Heart right ventricle (tissue), 16 donors: Measurements from ENCODE around the gene BMERB1. TPM values are rescaled to one million over a fixed set of nuclear protein-coding genes. Genes with fewer than 3 reads are reported as not detected.

Experiments used
- ATAC-seq, 8 donors: fragments of 200-7000 bp; cut with Tn5 transposase; one replicate each; pipeline ENCODE4 v1.9.1; 2020; ENCODE audit warnings: mild to moderate bottlenecking in 8 of 8, moderate library complexity in 8 of 8, moderate number of reproducible peaks in 1 of 8
- DNase-seq, 2 donors: peaks; one replicate each; pipeline ENCODE4 v3.0.0-alpha.2; 2020
- H3K27ac ChIP-seq, 10 donors: fragments of 200-600 bp; sonication (generic) in 2 of 10; one replicate each; pipeline versions ENCODE4 v1.5.0 to v1.8.0; 2020 to 2022; ENCODE audit warnings: mild to moderate bottlenecking in 3 of 10
- H3K27me3 ChIP-seq, 7 donors: fragments of 200-600 bp; one replicate each; pipeline ENCODE4 v1.8.0; 2021 to 2022; ENCODE audit warnings: mild to moderate bottlenecking in 2 of 7
- H3K36me3 ChIP-seq, 9 donors: fragments of 200-600 bp; sonication (generic) in 1 of 9; one replicate each; pipeline versions ENCODE4 v1.5.0 to v1.8.0; 2020 to 2022; ENCODE audit warnings: mild to moderate bottlenecking in 2 of 9
- H3K4me1 ChIP-seq, 9 donors: fragments of 200-600 bp; sonication (generic) in 1 of 9; one replicate each; pipeline versions ENCODE4 v1.5.0 to v1.8.0; 2020 to 2022; ENCODE audit warnings: mild to moderate bottlenecking in 4 of 9
- H3K4me3 ChIP-seq, 10 donors: fragments of 200-600 bp; sonication (generic) in 2 of 10; one replicate each; pipeline versions ENCODE4 v1.5.0 to v1.8.0; 2020 to 2022; ENCODE audit warnings: mild to moderate bottlenecking in 7 of 10, moderate library complexity in 2 of 10
- H3K9me3 ChIP-seq, 11 donors: fragments of 200-600 bp in 10 of 11; sonication (generic) in 2 of 11; one replicate each; pipeline versions ENCODE4 v1.5.0 to v1.8.0; 2013 to 2022; ENCODE audit warnings: mild to moderate bottlenecking in 2 of 11, control low read depth in 1 of 11, moderate library complexity in 1 of 11
- WGBS, 2 donors: extraction: QIAGEN DNeasy Blood & Tissue Kit; methylation state at CpG; one replicate each; pipeline ENCODE4 v1.1.7; 2013; ENCODE audit warnings: inconsistent platforms in 1 of 2; 5-methylcytosine and 5-hydroxymethylcytosine counted together
- intact Hi-C, 10 donors: fragments of 100-400 bp; cut with DNase I; formaldehyde crosslinking; loops; one replicate each; pipeline versions ENCODE4 v1.11.1 to v1.14.2; 2022
- polyA plus RNA-seq, 2 donors: library from polyadenylated mRNA; stranded (reverse); fragments of 200-250 nt; gene quantifications; one replicate each; pipeline ENCODE4 v1.2.3, GENCODE V29; 2013
- total RNA-seq, 10 donors: library from RNA; stranded (reverse); fragmentation: NEBNext Ultra II Directional in 3 of 10; extraction: Animal tissue kit (Norgen Biotek cat#: 25700) in 3 of 10; gene quantifications; one replicate each; pipeline versions ENCODE4 v1.2.1 to v1.2.4, GENCODE V29; 2021 to 2023
- TF ChIP-seq, protein P1 (sequence below), 9 donors: fragments of 200-600 bp; sonication (generic) in 2 of 9; IDR thresholded peaks; one replicate each; pipeline versions ENCODE4 v1.5.0 to v1.8.0; 2021 to 2022; ENCODE audit warnings: antibody characterized with exemption in 9 of 9, mild to moderate bottlenecking in 5 of 9, moderate library complexity in 1 of 9
- donor health status: Arrhythmogenic right ventricular cardiomyopathy.
- donor health status: ischemic (EF 13 %, LVEDD 7.1; RV severe dilation, severe dysfunction).
- donor health status: healthy with polysubstance abuse.
- donor health status: DM: no; HTN: yes; CAD: no.
- donor health status: DM: no; HTN: no; CAD: no.
- donor health status: ischemic (EF 25% LVEDD 6.9; RV normal size, moderate dysfunction).
- donor health status: ischemic (EF 25% LVEDD 5.7; RV mildly dilated, moderate dysfunction).
- donor health status: healthy.
- donor health status: DM: yes; HTN: yes; CAD: no.
- donor health status: Ischemic cardiomyopathy.
- donor health status: ischemic (EF 35%, LVEDD 5.7; RV mildly dilated, moderate dysfunction).
- donor health status: nonischemic (EF 11% LVEDD 7.7; RV severe dilation, severe dysfunction).
- donor health status: DM: yes; HTN: yes; CAD: no.
- donor health status: PGD.
- donor health status: ischemic (EF 29% LVEDD 5.4; RV normal size, mild dysfunction).
- donor health status: nonischemic (EF 23%, LVEDD 6.1; RV moderate dilation, normal function).

Gene BMERB1
- total and polyA plus RNA-seq, 12 donors, result 16.5 to 121 (median 78.9) TPM

DNA sequence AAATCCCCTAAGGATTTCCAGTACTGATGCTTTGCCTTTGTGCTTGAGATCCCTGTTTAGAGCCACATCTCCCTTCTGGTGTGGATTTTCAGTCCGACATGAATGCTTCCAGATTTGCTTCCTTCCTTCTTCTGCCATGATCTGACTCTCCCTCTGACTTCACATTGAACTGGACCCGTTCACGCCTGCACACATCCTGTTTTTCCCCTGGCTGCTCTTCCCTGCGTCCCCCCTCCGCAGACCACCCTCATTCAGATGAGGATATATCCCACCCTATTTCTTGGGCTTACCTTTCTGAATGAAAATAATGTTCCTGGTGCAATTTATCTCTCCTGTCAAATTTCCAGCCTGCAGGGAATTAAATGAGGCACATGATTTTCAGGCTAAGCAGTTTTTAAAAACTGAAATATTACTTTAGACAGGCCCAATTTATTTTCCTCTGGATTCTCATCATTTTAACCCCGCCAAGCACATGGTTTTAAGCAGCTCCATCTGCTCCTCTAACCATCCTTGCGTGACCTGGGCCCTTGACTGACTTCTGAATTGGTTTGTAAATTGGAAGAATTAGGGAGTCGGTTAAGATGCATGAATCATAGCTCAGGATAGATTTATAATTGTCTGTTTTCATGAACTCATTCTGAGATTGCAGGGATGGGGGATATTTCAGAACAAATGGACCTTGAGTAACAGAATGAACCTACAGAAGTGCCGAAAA, 59.2 kb downstream of the BMERB1 start:
- DNase-seq (no peak), ATAC-seq (peak in 6 of 8 donors; percentile 13 to 62 (median 26))
- TF ChIP-seq, protein P1, sequence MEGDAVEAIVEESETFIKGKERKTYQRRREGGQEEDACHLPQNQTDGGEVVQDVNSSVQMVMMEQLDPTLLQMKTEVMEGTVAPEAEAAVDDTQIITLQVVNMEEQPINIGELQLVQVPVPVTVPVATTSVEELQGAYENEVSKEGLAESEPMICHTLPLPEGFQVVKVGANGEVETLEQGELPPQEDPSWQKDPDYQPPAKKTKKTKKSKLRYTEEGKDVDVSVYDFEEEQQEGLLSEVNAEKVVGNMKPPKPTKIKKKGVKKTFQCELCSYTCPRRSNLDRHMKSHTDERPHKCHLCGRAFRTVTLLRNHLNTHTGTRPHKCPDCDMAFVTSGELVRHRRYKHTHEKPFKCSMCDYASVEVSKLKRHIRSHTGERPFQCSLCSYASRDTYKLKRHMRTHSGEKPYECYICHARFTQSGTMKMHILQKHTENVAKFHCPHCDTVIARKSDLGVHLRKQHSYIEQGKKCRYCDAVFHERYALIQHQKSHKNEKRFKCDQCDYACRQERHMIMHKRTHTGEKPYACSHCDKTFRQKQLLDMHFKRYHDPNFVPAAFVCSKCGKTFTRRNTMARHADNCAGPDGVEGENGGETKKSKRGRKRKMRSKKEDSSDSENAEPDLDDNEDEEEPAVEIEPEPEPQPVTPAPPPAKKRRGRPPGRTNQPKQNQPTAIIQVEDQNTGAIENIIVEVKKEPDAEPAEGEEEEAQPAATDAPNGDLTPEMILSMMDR (IDR thresholded peaks at IDR 0.05), result no peak
- Histone ChIP-seq H3K27me3 (no peaks in the 10 kb centered on the region), H3K9me3 (peaks cover 0 to 6% (median 0%) of the 10 kb centered on the region in 11 donors), H3K4me1 (peaks cover 5 to 54% (median 34%) of the 10 kb centered on the region in 9 donors), H3K4me3 (no peak overlapping the region), H3K36me3 (no peaks in the 10 kb centered on the region), H3K27ac (peak overlapping the region in 7 of 10 donors; percentile 42 to 75 (median 63))
- intact Hi-C loops, result loop anchor here in 1 of 10 donors (10.0 kb wide), 1 partner anchor 59 kb away; the partner anchor contains the start of gene BMERB1
- WGBS, 2 donors, result 51 to 61% methylated on average over 9 of the region's 9 CpGs

DNA sequence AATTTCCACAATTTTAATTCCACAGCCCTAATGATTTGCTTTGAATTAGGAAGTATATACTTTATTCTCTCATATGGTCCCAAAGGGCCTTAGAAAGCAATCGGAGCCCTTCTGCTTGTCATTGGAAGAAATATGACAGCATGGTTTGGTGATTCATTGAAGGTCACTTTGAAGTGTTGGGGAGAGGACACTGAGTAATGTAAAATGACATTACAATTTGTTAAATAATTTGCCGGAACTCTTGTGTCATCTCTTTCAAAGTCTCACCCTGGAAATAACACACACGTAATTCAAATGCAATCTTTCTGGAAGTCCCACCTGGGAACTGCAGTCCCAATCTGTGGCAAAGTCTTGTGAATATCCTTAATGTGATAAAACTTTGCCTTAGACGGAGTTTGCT, 59.8 kb downstream of the BMERB1 start:
- H3K36me3 ChIP-seq, result no peaks in the 10 kb centered on the region
- no peaks in the 10 kb centered on the region for H3K27me3 ChIP-seq
- peaks cover 0 to 6% (median 0%) of the 10 kb centered on the region in 11 donors for H3K9me3 ChIP-seq
- WGBS, 2 donors, result 46 to 73% methylated on average over 4 of the region's 4 CpGs
- no peak overlapping the region for H3K4me3 ChIP-seq
- peak overlapping the region in 7 of 10 donors; percentile 42 to 75 (median 63) for H3K27ac ChIP-seq
- no peak for DNase-seq
- ATAC-seq, result peak in 4 of 8 donors; percentile 8 to 62 (median 26)
- intact Hi-C loops, result loop anchor here in 1 of 10 donors (10.0 kb wide), 1 partner anchor 59 kb away; the partner anchor contains the start of gene BMERB1
- TF ChIP-seq, protein P1 (IDR thresholded peaks at IDR 0.05), result no peak
- H3K4me1 ChIP-seq, result peaks cover 5 to 49% (median 33%) of the 10 kb centered on the region in 9 donors

DNA sequence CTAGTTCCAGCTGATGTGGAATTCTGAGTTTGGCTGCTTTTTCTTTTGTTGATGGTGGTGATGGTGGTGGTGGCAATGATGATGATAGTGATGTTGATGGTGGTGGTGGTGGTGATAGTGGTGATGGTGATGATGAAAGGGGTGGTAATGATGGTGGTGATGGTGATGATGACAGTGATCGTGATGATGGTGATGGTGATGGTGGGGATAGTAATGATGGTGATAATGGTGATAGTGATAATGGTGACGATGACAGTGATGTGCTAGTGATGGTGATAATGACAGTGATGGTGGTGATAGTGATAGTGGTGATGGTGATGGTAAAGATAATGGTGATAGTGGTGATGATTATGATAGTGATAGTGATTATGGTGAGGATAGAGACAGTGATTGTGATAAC, 61.5 kb downstream of the BMERB1 start:
- H3K9me3 ChIP-seq, result peaks cover 0 to 6% (median 0%) of the 10 kb centered on the region in 11 donors
- intact Hi-C loops, result loop anchor here in 1 of 10 donors (10.0 kb wide), 1 partner anchor 61 kb away; the partner anchor contains the start of gene BMERB1
- 96 to 98% methylated on average over 2 of the region's 2 CpGs for WGBS, 2 donors
- no peak overlapping the region for H3K27ac ChIP-seq
- H3K36me3 ChIP-seq, result no peaks in the 10 kb centered on the region
- TF ChIP-seq, protein P1 (IDR thresholded peaks at IDR 0.05), result no peak
- no peak overlapping the region for H3K4me3 ChIP-seq
- DNase-seq (no peak), ATAC-seq (no peak)
- H3K27me3 ChIP-seq, result no peaks in the 10 kb centered on the region
- H3K4me1 ChIP-seq, result peaks cover 0 to 35% (median 23%) of the 10 kb centered on the region in 9 donors

DNA sequence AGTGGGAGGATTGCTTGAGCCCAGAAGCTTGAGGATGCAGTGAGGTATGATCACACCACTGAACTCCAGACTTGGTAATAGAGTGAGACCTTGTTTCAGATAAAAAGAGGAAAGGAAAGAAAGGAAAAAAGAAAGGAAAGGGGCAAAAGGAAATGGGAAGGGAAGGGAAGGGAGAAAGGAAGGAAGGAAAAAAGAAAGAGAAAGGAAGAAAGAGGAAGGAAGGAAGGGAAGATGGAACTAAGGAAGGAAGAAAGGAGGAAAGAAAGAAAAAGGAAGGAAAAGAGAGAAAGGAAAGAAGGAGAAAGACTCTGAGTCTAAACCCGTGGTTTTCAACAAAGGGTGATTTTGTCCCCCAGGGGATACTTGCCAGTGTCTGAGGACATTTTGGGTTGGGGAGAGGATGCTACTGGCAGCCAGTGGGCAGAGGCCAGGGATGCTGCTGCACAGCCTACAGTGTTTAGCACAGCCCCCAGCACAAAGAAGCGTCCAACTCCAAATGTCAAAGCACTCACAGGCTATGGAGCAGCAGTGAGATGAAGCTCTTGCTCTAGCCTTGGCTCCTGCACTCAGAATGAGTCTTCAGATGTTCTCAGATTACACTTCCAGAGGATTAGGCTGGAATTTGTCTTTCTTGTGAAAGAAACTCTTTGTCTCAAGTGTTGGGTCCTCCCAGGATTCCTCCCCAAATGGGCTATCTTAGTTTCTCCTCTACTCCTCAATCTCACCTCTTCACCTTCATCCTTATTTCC, 64.2 kb downstream of the BMERB1 start:
- H3K9me3 ChIP-seq, result peaks cover 0 to 6% (median 0%) of the 10 kb centered on the region in 11 donors
- TF ChIP-seq, protein P1 (IDR thresholded peaks at IDR 0.05), result no peak
- H3K36me3 ChIP-seq, result no peaks in the 10 kb centered on the region
- 71 to 74% methylated on average over 2 of the region's 2 CpGs for WGBS, 2 donors
- ATAC-seq, result peak in 2 of 8 donors; percentile 8 to 56
- intact Hi-C loops, result loop anchor here in 1 of 10 donors (10.0 kb wide), 1 partner anchor 64 kb away; the partner anchor contains the start of gene BMERB1
- no peak overlapping the region for H3K27ac ChIP-seq
- H3K4me3 ChIP-seq, result no peak overlapping the region
- no peak for DNase-seq
- no peaks in the 10 kb centered on the region for H3K27me3 ChIP-seq
- peaks cover 0 to 21% (median 12%) of the 10 kb centered on the region in 9 donors for H3K4me1 ChIP-seq
